Stimulated activated CD8-positive, alpha-beta memory T cell treated with anti-CD3 and anti-CD28 coated beads, Interleukin-15, amount 100 ng/mL, for 4 hours (primary cell): ENCODE measurements around the gene OR2F2.

ENCODE experiments used
- DNase-seq, 2 donors: peaks; one replicate each; pipeline ENCODE4 v3.0.0-alpha.2; 2020; ENCODE audit warnings: low read depth in 2 of 2

Gene OR2F2

GRCh38 chr7:143934526-143935325, at the start of gene OR2F2:
OR2F2 (plus strand) TSS chr7:143935233; CDS start chr7:143935233, 0 bp downstream.
- DNase-seq: no peak

GRCh38 chr7:143885951-143886350, 49.1 kb upstream of the OR2F2 start:
- no peak for DNase-seq

GRCh38 chr7:143886826-143887477, 48.1 kb upstream of the OR2F2 start:
- DNase-seq: no peak

GRCh38 chr7:143889068-143889467, 46.0 kb upstream of the OR2F2 start:
- DNase-seq: no peak

GRCh38 chr7:143890558-143890957, 44.5 kb upstream of the OR2F2 start:
- DNase-seq: no peak

GRCh38 chr7:143891457-143891856, 43.6 kb upstream of the OR2F2 start:
- DNase-seq: no peak

- DNase-seq: no peak
Observed at GRCh38 chr7:143892527-143893300, 42.3 kb upstream of the OR2F2 start.

- DNase-seq: no peak
Observed at GRCh38 chr7:143896667-143897066, 38.4 kb upstream of the OR2F2 start.

- no peak for DNase-seq
Observed at GRCh38 chr7:143898810-143899209, 36.2 kb upstream of the OR2F2 start.

- no peak for DNase-seq
Observed at GRCh38 chr7:143900230-143900766, 34.7 kb upstream of the OR2F2 start.

- no peak for DNase-seq
Observed at GRCh38 chr7:143901332-143901667, 33.7 kb upstream of the OR2F2 start.

- peak; percentile 77 to 79 for DNase-seq
Observed at GRCh38 chr7:143901668-143902331, 33.2 kb upstream of the OR2F2 start, which contains the start of gene TCAF1. TCAF1 (minus strand) TSS chr7:143902176; CDS start chr7:143876608, 25,568 bp downstream.

GRCh38 chr7:143902332-143902899, 32.6 kb upstream of the OR2F2 start:
- DNase-seq: no peak

- DNase-seq: no peak
Observed at GRCh38 chr7:143905509-143905908, 29.5 kb upstream of the OR2F2 start.

GRCh38 chr7:143906151-143906550, 28.9 kb upstream of the OR2F2 start:
- no peak for DNase-seq

GRCh38 chr7:143906895-143907294, 28.1 kb upstream of the OR2F2 start:
- DNase-seq: no peak

- DNase-seq: no peak
Observed at GRCh38 chr7:143908120-143908519, 26.9 kb upstream of the OR2F2 start.

- DNase-seq: no peak
Observed at GRCh38 chr7:143909863-143910262, 25.2 kb upstream of the OR2F2 start.

- no peak for DNase-seq
Observed at GRCh38 chr7:143910473-143911248, 24.4 kb upstream of the OR2F2 start.

- no peak for DNase-seq
Observed at GRCh38 chr7:143913945-143914615, 21.0 kb upstream of the OR2F2 start.
